IMR-90 (cell line): ENCODE data around the gene CLRN1. TPM values are rescaled to one million over a fixed set of nuclear protein-coding genes. Genes with fewer than 3 reads are reported as not detected.

ENCODE experiments used
- ATAC-seq: fragments of 200-7000 bp; cut with Tn5 transposase; 2 replicates; pipeline ENCODE4 v1.9.1; 2020; ENCODE audit warnings: low read depth, mild to moderate bottlenecking, moderate library complexity
- BruUV-seq: library from RNA; stranded (reverse); fragments of 400-500 nt; replicated peaks from 2 replicates; lab custom pipeline; 2021; lab: Mats Ljungman, UMichigan
- CTCF ChIA-PET: fragments of 300-600 bp; formaldehyde crosslinking; extraction: SDS; loops from one replicate; lab custom pipeline; 2021; ENCODE audit warnings: antibody characterized with exemption; lab: Yijun Ruan, JAX
- POLR2A ChIA-PET: fragments of 300-600 bp; sonication (Branson Sonifier 250); formaldehyde crosslinking; loops from one replicate; lab custom pipeline; 2022; ENCODE audit warnings: antibody characterized with exemption; ENCODE audit not compliant: unreplicated experiment; lab: Charles Lee
- DNase-seq: peaks from one replicate; pipeline ENCODE4 v3.0.0; 2013
- H2AFZ ChIP-seq: replicated peaks from 2 replicates; pipeline ENCODE3; 2013; ENCODE audit warnings: low read length, mild to moderate bottlenecking; ENCODE audit not compliant: poor library complexity
- H2AK5ac ChIP-seq: 2 replicates; pipeline ENCODE4 v1.6.1; 2013; ENCODE audit warnings: low read depth, low read length, inconsistent platforms
- H2AK9ac ChIP-seq: replicated peaks from 2 replicates; pipeline ENCODE3; 2013; ENCODE audit warnings: mild to moderate bottlenecking, low read depth, low read length, moderate library complexity; ENCODE audit not compliant: poor library complexity
- H2BK120ac ChIP-seq: 2 replicates; pipeline ENCODE4 v1.6.1; 2013; ENCODE audit warnings: low read depth, low read length, inconsistent platforms
- H2BK15ac ChIP-seq: 3 replicates; pipeline ENCODE4 v1.6.1; 2013; ENCODE audit warnings: low read depth, low read length, inconsistent platforms
- H2BK20ac ChIP-seq: 2 replicates; pipeline ENCODE4 v1.6.1; 2013; ENCODE audit warnings: low read depth, mild to moderate bottlenecking, inconsistent platforms, low read length, moderate library complexity
- H2BK5ac ChIP-seq: 2 replicates; pipeline ENCODE4 v1.6.1; 2013; ENCODE audit warnings: mild to moderate bottlenecking, low read depth, low read length, inconsistent platforms; ENCODE audit not compliant: poor library complexity, severe bottlenecking
- H3K14ac ChIP-seq: replicated peaks from 2 replicates; pipeline ENCODE4 v1.6.1; 2013; ENCODE audit warnings: low read depth, low read length, inconsistent platforms
- H3K18ac ChIP-seq: 2 replicates; pipeline ENCODE4 v1.6.1; 2013; ENCODE audit warnings: low read depth, low read length, control low read depth
- H3K23ac ChIP-seq: 2 replicates; pipeline ENCODE4 v1.6.1; 2013; ENCODE audit warnings: low read depth, low read length, inconsistent platforms
- H3K27ac ChIP-seq: 2 replicates; pipeline ENCODE4 v1.5.1; 2013; ENCODE audit warnings: mild to moderate bottlenecking, control low read depth, low read length; ENCODE audit not compliant: insufficient read depth
- H3K27me3 ChIP-seq: 2 replicates; pipeline ENCODE4 v1.6.1; 2013; ENCODE audit warnings: low read length; ENCODE audit not compliant: control insufficient read depth, insufficient read depth
- H3K36me3 ChIP-seq: 2 replicates; pipeline ENCODE4 v1.6.1; 2013; ENCODE audit warnings: low read length, mixed read lengths; ENCODE audit not compliant: control insufficient read depth, insufficient read depth
- H3K4ac ChIP-seq: 2 replicates; pipeline ENCODE4 v1.6.1; 2013; ENCODE audit warnings: low read depth, low read length, inconsistent platforms
- H3K4me1 ChIP-seq: 2 replicates; pipeline ENCODE4 v1.6.1; 2013; ENCODE audit warnings: low read length, mixed read lengths; ENCODE audit not compliant: control insufficient read depth, insufficient read depth
- H3K4me2 ChIP-seq: 2 replicates; pipeline ENCODE4 v1.6.1; 2013; ENCODE audit warnings: low read depth, mild to moderate bottlenecking, control low read depth, low read length, moderate library complexity
- H3K4me3 ChIP-seq: 2 replicates; pipeline ENCODE4 v1.5.1; 2013; ENCODE audit warnings: low read depth, mild to moderate bottlenecking, control low read depth, low read length, moderate library complexity; ENCODE audit not compliant: insufficient read depth
- H3K56ac ChIP-seq: 2 replicates; pipeline ENCODE4 v1.6.1; 2013; ENCODE audit warnings: low read length, inconsistent platforms; ENCODE audit not compliant: insufficient read depth; ENCODE audit errors: extremely low read depth
- H3K79me1 ChIP-seq, 2 experiments: 2 replicates each; pipeline ENCODE4 v1.6.1; 2013; ENCODE audit warnings: low read length in 2 of 2, inconsistent platforms in 1 of 2, low read depth in 1 of 2
- H3K9ac ChIP-seq: 2 replicates; pipeline ENCODE4 v1.6.1; 2013; ENCODE audit warnings: low read depth, low read length, control low read depth
- H3K9me1 ChIP-seq: 2 replicates; pipeline ENCODE4 v1.6.1; 2013; ENCODE audit warnings: low read length, inconsistent platforms; ENCODE audit not compliant: insufficient read depth
- H3K9me3 ChIP-seq: 2 replicates; pipeline ENCODE4 v1.6.1; 2013; ENCODE audit warnings: low read length; ENCODE audit not compliant: control insufficient read depth, insufficient read depth
- H4K20me1 ChIP-seq: 2 replicates; pipeline ENCODE4 v1.6.1; 2013; ENCODE audit warnings: low read length, inconsistent platforms; ENCODE audit not compliant: insufficient read depth
- H4K5ac ChIP-seq: 2 replicates; pipeline ENCODE4 v1.6.1; 2013; ENCODE audit warnings: mild to moderate bottlenecking, low read depth, low read length, control low read depth
- H4K8ac ChIP-seq, 2 experiments: 2 replicates each; pipeline ENCODE4 v1.6.1; 2013; ENCODE audit warnings: low read depth in 2 of 2, low read length in 2 of 2, control low read depth in 1 of 2, inconsistent platforms in 1 of 2
- H4K91ac ChIP-seq: 2 replicates; pipeline ENCODE4 v1.6.1; 2013; ENCODE audit warnings: low read depth, low read length, inconsistent platforms; ENCODE audit not compliant: insufficient read depth
- CEBPB ChIP-seq: IDR thresholded peaks from 2 replicates; pipeline ENCODE4 v1.6.1; 2012; ENCODE audit warnings: low read depth, low read length, improper control_type of control experiment
- FOS ChIP-seq: fragments of 150-350 bp; IDR thresholded peaks from 2 replicates; pipeline ENCODE4 v1.6.1; 2016; ENCODE audit warnings: low read depth, low read length
- MAZ ChIP-seq: IDR thresholded peaks from 2 replicates; pipeline ENCODE4 v1.6.1; 2012; ENCODE audit warnings: low read depth, mild to moderate bottlenecking, low read length, improper control_type of control experiment, moderate library complexity, borderline replicate concordance
- MXI1 ChIP-seq: IDR thresholded peaks from 2 replicates; pipeline ENCODE4 v1.6.1; 2012; ENCODE audit warnings: low read depth, mild to moderate bottlenecking, low read length, moderate library complexity, borderline replicate concordance
- NFE2L2 ChIP-seq: fragments of 150-350 bp; IDR thresholded peaks from 2 replicates; pipeline ENCODE4 v1.6.1; 2016; ENCODE audit warnings: low read depth, mild to moderate bottlenecking, low read length
- RAD21 ChIP-seq: IDR thresholded peaks from 2 replicates; pipeline ENCODE4 v1.6.1; 2012; ENCODE audit warnings: low read length, improper control_type of control experiment
- RCOR1 ChIP-seq: IDR thresholded peaks from 2 replicates; pipeline ENCODE4 v1.6.1; 2012; ENCODE audit warnings: mild to moderate bottlenecking, low read length, improper control_type of control experiment; ENCODE audit not compliant: insufficient replicate concordance
- RFX5 ChIP-seq: IDR thresholded peaks from 2 replicates; pipeline ENCODE4 v1.8.0; 2012; ENCODE audit warnings: low read depth, mild to moderate bottlenecking, low read length, moderate library complexity
- USF2 ChIP-seq: fragments of 150-350 bp; IDR thresholded peaks from 2 replicates; pipeline ENCODE4 v1.6.1; 2017; ENCODE audit warnings: mild to moderate bottlenecking, antibody characterized with exemption, low read length, low read depth
- WGBS, 2 experiments: methylation state at CpG; one replicate each; pipeline versions ENCODE4 v1.1.5 to v1.1.7; 2013; ENCODE audit warnings: missing lambda C conversion rate in 2 of 2; ENCODE audit not compliant: insufficient read length in 1 of 2; ENCODE audit errors: extremely low coverage in 2 of 2; 5-methylcytosine and 5-hydroxymethylcytosine counted together
- dilution Hi-C: fragments of 300-500 bp; cut with HindIII; formaldehyde crosslinking; loops from one replicate; pipeline ENCODE4 v1.14.3; 2018; ENCODE audit warnings: low sequenced_read_pairs; ENCODE audit not compliant: unreplicated experiment
- in situ Hi-C: fragments of 300-500 bp; cut with MboI; formaldehyde crosslinking; loops from 3 replicates; pipeline ENCODE4 v1.14.3; 2019; ENCODE audit warnings: low sequenced_read_pairs, inconsistent platforms, mixed read lengths
- intact Hi-C: fragments of 100-400 bp; cut with micrococcal nuclease; formaldehyde crosslinking; loops from 2 replicates; pipeline ENCODE4 v1.10.0; 2022
- polyA plus RNA-seq, 3 experiments: library from polyadenylated mRNA; depleted of rRNA; stranded (reverse); fragments of >200 nt; gene quantifications; 2 replicates each; pipeline ENCODE4 v1.2.3, GENCODE V29; 2012; ENCODE audit warnings: low replicate concordance in 1 of 3
- total RNA-seq: library from RNA; depleted of rRNA; stranded (reverse); fragments of >200 nt; gene quantifications from 2 replicates; pipeline ENCODE4 v1.2.3, GENCODE V29; 2012
- TF ChIP-seq, protein P1 (sequence below): fragments of 150-350 bp; IDR thresholded peaks from 2 replicates; pipeline ENCODE4 v1.6.1; 2016; ENCODE audit warnings: low read depth, mild to moderate bottlenecking, low read length, moderate library complexity, borderline replicate concordance

The CLRN1 gene
- total and polyA plus RNA-seq, 2 of the 4 experiments (the other 2 are of a cell fraction), result not detected

DNA sequence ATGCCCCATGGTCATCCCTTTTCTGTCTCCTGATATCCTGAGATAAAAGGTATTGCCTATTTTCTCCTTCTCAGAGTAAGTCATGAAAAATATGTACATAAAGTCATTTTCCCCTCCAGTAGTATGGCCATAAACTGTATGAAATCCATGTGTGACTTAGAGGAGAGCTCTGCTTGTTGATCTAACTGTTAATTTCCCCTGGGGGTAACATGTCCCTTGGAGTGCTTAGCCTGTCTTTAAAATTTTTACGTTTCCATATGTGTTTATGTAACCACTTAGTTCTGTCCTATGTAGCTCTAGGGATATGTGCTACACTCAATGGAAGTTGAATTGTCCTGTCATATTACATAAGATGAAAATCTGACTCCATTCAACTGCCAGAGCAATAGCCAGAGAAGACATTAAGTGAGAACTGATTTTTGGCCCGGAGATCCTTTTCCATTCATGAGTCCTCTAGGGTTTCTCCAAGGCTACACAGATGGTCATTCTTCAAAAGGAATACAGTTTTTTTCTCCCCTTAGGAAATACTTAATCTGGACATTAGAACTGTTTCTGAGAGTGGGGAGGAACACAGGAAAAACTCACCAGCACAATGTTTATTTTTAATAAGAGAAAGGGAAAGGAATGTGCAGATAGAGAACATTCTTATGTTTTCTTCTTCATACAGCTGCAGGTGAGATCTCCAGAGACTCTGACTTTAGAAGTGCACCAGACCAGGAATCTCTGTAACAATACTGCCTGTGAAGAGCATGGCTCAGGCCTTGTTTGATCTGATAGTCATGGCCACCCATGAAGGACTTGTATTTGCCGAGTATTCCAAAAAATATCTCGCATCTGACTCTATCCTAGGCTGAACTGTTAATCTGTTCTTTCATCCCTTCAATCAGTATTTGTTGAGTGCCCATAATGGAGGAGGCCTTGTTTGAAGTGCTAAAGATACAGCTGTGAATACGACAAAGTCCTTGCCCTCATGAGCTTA is 29.8 kb upstream of the CLRN1 start:
- DNase-seq (no peak), ATAC-seq (no peak)
- H3K9ac ChIP-seq, result no peak overlapping the region
- POLR2A ChIA-PET, result no interaction called here
- H3K56ac ChIP-seq, result no peak overlapping the region
- no TSS peak for BruUV-seq
- no peak for TF ChIP-seq RCOR1
- TF ChIP-seq RAD21, result no peak
- no peak for TF ChIP-seq MXI1
- no peak for TF ChIP-seq USF2
- no peak for TF ChIP-seq MAZ
- no peak for TF ChIP-seq CEBPB
- TF ChIP-seq, protein P1, sequence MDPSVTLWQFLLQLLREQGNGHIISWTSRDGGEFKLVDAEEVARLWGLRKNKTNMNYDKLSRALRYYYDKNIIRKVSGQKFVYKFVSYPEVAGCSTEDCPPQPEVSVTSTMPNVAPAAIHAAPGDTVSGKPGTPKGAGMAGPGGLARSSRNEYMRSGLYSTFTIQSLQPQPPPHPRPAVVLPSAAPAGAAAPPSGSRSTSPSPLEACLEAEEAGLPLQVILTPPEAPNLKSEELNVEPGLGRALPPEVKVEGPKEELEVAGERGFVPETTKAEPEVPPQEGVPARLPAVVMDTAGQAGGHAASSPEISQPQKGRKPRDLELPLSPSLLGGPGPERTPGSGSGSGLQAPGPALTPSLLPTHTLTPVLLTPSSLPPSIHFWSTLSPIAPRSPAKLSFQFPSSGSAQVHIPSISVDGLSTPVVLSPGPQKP, result no peak
- no peak for TF ChIP-seq RFX5
- TF ChIP-seq FOS, result no peak
- TF ChIP-seq NFE2L2, result no peak
- H2AFZ ChIP-seq, result no peak overlapping the region
- H3K79me1 ChIP-seq, result no peaks in the 10 kb centered on the region
- dilution Hi-C loops (no loop called here), intact Hi-C loops (no loop called here), in situ Hi-C loops (no loop called here)
- no CpG with 5 or more reads among the region's 5 CpGs for WGBS, 2 experiments
- H4K5ac ChIP-seq, result no peak overlapping the region
- H2AK9ac ChIP-seq, result no peak overlapping the region
- H2BK15ac ChIP-seq, result no peak overlapping the region
- peaks cover 4% of the 10 kb centered on the region for H3K4me1 ChIP-seq
- H3K9me3 ChIP-seq, result no peaks in the 10 kb centered on the region
- H3K4me3 ChIP-seq, result no peak overlapping the region
- H3K4ac ChIP-seq, result no peak overlapping the region
- no peak overlapping the region for H3K4me2 ChIP-seq
- H4K91ac ChIP-seq, result no peak overlapping the region
- H4K20me1 ChIP-seq, result no peaks in the 10 kb centered on the region
- H2AK5ac ChIP-seq, result no peak overlapping the region
- H3K27ac ChIP-seq, result no peak overlapping the region
- H3K36me3 ChIP-seq, result no peaks in the 10 kb centered on the region
- H2BK20ac ChIP-seq, result no peak overlapping the region
- no peak overlapping the region for H3K18ac ChIP-seq
- peaks cover 8% of the 10 kb centered on the region for H3K27me3 ChIP-seq
- H2BK5ac ChIP-seq, result no peak overlapping the region
- no peak overlapping the region for H3K14ac ChIP-seq
- no peak overlapping the region for H3K23ac ChIP-seq
- no peaks in the 10 kb centered on the region; the same call in 1 of the 2 replicates for H3K9me1 ChIP-seq
- H4K8ac ChIP-seq, result no peak overlapping the region
- CTCF ChIA-PET, result interaction anchor here (0.6 kb wide), 1 partner anchor 84 kb away, joined by 4 read pairs; no protein-coding TSS in a partner anchor
- H2BK120ac ChIP-seq, result no peak overlapping the region
